EH (cell line): Measurements from ENCODE around the gene CD40.
A peak's percentile ranks its signal among the peaks of the same experiment; 100 is the strongest.

Source experiments
- DNase-seq: peaks from one replicate; pipeline ENCODE4 v3.0.0-alpha.2; 2015; ENCODE audit warnings: low read depth

The CD40 gene

DNA sequence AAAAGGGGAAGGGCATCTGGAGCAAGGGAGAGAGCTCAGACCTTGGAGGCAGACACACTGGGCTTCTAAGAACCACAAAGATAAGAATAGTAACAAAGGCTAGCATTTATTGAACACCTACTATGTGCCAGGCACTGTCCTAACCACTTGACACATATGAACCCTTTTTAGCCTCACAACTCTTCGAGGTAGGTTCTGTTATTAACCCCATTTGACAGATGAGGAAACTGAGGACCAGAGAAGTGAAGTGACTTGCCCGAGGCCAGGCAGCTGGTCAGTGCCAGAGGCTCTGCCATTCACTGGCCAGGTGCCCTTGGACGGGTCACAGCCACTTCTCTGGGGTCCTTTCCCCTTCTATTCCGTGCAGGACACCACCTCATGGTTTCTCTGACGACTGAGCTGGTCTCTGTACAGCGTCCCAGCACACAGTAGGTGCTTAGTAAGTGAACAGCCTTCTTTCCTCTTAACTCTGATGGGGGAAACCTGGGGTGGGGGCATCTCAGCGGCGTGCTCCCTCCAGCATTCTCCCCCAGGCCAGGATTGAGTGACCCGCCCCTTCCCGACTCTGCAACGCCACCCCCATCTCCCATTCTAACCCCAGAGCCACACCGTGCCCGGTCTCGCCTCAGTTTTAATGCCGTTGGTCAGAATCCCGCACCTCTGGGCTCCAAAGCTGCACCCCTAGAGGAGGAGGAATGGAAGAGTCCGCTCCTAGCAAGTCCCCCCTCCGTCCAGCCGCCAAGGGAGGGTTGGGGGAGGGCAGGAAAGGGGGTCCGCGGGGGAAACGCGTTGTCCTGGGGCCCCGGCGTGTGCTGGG is 55.7 kb downstream of the CD40 start:
- DNase-seq = no peak

DNA sequence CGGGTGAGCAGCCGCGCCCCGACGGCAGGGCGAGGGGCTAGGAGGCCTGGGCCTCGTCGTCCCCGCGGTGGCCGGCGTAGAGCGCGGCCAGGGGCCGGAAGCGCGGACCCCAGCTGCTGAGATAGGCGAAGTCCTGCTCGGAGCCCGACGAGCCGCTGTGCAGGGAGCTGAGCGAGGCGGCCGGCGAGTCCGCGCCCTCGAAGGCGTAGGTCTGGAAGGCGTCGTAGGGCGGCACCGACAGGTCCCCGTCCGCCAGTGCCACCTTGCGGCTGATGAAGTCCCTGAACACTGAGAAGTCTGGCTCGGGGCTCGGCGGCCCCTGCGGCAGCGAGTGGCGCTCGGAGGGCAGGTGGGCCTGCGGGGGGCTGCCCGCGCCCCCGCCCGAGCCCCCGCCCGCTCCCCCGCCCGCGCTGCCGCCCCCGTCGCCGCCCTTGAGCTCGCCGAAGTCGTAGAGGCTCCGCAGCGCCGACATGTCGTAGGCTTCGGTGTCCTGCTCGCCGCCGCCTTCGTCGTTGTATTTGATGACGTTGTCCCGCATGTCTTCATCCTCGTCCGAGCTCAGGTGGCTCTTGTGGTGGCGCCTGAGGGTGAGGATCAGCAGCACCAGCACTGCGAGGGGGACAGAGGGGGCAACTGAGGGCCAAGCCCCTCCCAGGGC is 56.5 kb downstream of the CD40 start:
- peak; percentile 44 for DNase-seq

DNA sequence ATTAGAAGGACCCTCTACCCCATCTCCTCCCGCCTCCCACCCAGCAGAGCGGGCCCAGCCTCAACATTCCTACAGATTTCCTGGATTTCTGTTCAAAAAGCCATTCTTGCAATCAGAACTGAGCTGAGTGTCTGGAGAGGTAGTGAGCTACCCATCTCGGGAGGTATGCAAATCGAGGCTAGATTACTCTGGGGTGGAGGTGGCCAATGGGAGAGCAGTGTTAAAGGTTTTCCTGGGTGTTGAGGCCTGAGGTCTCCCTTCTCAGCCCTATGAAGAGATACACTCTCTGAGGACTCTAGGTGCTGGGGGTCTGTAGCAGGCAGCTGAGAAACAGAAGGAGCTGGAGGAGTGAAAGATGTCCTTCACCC is 57.0 kb downstream of the CD40 start:
- DNase-seq = no peak

DNA sequence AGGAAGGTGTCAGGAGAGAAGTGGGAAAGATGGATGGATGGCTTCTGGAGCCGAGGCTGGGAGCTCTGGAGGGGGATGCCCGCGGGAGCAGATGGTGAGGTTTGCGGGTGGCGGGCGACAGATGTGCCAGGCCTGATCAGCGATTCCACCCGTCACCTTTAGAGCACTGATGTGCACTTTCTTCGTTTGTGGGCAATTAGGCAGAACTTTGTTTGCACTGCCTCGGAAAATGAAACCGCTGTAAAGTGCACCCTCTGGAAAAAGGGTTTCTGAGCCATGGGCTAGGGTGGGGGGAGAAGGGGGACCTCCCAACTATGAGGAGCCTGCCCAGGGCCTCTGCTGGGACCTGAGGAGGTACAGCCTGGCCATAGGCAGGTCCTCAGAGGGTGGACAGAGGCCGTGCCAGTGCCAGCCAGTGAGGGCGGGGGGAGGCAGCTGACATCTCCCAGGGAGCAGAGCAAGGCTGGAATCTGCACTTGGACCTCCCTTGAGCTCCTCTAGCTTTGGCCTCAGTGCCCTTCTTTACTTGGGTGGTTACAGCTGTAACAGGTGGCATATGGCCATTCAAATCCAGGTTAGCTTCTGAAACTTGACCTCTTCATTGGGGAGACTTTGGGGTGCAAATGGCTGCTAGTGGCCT is 58.7 kb downstream of the CD40 start:
- DNase-seq = no peak

DNA sequence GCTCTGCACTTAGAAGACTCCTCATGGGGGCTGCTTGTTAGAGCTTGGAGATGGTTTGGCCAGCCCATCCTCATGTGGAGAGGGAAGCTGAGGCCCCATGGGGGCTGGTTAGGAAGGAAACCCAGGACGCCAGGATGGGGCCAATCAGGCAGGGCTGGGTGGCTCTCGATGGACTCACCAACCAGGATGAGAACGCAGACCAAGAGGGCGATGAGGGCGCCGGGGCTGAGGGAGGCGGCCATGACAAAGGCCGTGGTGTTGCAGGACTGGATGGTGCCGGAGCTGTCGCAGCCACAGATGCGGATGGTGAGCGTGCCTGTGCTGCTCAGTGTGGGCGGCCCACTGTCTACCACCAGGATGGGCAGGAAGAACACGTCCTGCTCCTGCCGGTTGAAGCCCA is 59.7 kb downstream of the CD40 start:
- DNase-seq = no peak

DNA sequence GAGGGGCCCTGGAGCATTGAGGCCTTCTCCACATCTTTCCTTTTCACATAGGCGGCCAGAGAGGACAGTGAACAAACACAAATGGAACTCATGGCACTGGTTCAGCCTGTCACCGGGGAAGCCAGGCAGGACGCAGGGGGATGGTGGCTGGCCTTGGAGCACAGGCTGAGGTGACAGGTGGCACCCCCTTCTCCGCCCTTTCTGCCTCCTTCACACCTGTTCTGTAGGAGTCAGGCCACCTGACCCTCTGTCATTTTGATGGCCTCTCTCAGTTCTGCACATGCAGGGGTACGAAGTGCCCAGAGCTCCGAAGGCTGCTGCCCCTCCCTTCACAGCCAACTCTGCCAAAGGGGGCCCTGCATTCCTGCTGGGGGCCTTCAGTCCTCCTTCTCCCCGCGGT is 60.8 kb downstream of the CD40 start:
- no peak for DNase-seq
